ENCODE results near the gene DQX1. TPM values are rescaled to one million over a fixed set of nuclear protein-coding genes. Genes with fewer than 3 reads are reported as not detected.

DQX1 gene
- total and polyA plus RNA-seq, 9 of the 15 experiments (the other 6 are each of a cell fraction or from before 2014, with no cell fraction given) = 0.04 to 0.38 (median 0.18) TPM; not detected in 1

- Histone ChIP-seq H3K9ac (ENCODE audit: insufficient read depth in 1 of 2, low read depth in 2 of 2, low read length in 2 of 2) (no peak overlapping the region), H3K79me2 (ENCODE audit: control insufficient read depth, insufficient read depth, low read length) (peaks cover 9% of the 10 kb centered on the region), H3K4me1 (replicated peaks in 1 of 2; ENCODE audit: control insufficient read depth in 2 of 2, insufficient read depth in 2 of 2, low read length in 2 of 2) (peaks cover 17 to 44% of the 10 kb centered on the region in 2 experiments; a peak in 4 of 5 replicates), H3K27ac (ENCODE audit: extremely low read depth, low read depth, low read length) (no peak overlapping the region), H3K4me2 (ENCODE audit: insufficient read depth, low read length) (no peak overlapping the region), H4K20me1 (replicated peaks; ENCODE audit: control insufficient read depth, insufficient read depth, low read length) (no peaks in the 10 kb centered on the region), H3K27me3 (ENCODE audit: control insufficient read depth in 2 of 2, insufficient read depth in 2 of 2, low read length in 2 of 2) (no peaks in the 10 kb centered on the region), H2AFZ (ENCODE audit: low read depth, low read length) (no peak overlapping the region), H3K9me1 (ENCODE audit: control insufficient read depth, insufficient read depth, low read length) (no peaks in the 10 kb centered on the region), H3K4me3 (no peak overlapping the region), H3K36me3 (ENCODE audit: control insufficient read depth, insufficient read depth, low read length) (no peaks in the 10 kb centered on the region), H3K9me3 (replicated peaks; ENCODE audit: control insufficient read depth, insufficient read depth, low read depth, low read length) (no peaks in the 10 kb centered on the region)
- 0 out of 2 replicates have a peak, but pooled peaks have one; percentile 14 for TF ChIP-seq C11orf30 (IDR thresholded peaks at IDR 0.05; ENCODE audit: low read depth)
- no peak for TF ChIP-seq PBX2 (CRISPR knock-in tag; IDR thresholded peaks at IDR 0.05; ENCODE audit: low read depth)
- no peak for TF ChIP-seq PBX2 (tag; conservative IDR thresholded peaks at IDR 0.05; ENCODE audit: low read depth)
- peak; percentile 17; the same call in 1 of the 2 replicates for TF ChIP-seq EGR1 (conservative IDR thresholded peaks at IDR 0.05)
- no TSS peak for BruUV-seq (replicated peaks)
- in situ Hi-C loops (cut with MboI) = no loop called here
- CTCF ChIA-PET (ENCODE audit: low intra/inter-chr PET ratio) = no interaction called here
- 51% methylated on average over 11 of the region's 11 CpGs for WGBS (ENCODE audit: insufficient coverage, low coverage, missing lambda C conversion rate)
- FAIRE-seq (no peak), DNase-seq (ENCODE audit: extremely low read depth in 1 of 4, low spot score in 3 of 4) (no peak), ATAC-seq (no peak)
- POLR2A ChIA-PET = interaction anchor here (0.7 to 3.3 kb wide), 3 partner anchors 9 to 19 kb away, joined by 5 to 17 read pairs (median 12); partner anchors contain the start of genes AUP1 and HTRA2
- intact Hi-C loops (cut with micrococcal nuclease) = no loop called here
Observed at GRCh38 chr2:74511104-74511989, 14.7 kb downstream of the DQX1 start.

Measured in K562 (cell line).